Brain microvascular endothelial cell (primary cell): ENCODE results near the gene POGZ.

Experiments used
- DNase-seq: peaks from one replicate; pipeline ENCODE4 v3.0.0-alpha.2; 2020
- H3K27ac ChIP-seq: fragments of 250-450 bp; sonication (Bioruptor Pico); 2 replicates; pipeline ENCODE4 v1.5.1; 2020; ENCODE audit warnings: mild to moderate bottlenecking, moderate library complexity
- H3K27me3 ChIP-seq: fragments of 250-450 bp; sonication (Bioruptor Pico); replicated peaks from 2 replicates; pipeline ENCODE4 v1.5.1; 2020; ENCODE audit warnings: mild to moderate bottlenecking
- H3K36me3 ChIP-seq: fragments of 250-450 bp; sonication (Bioruptor Pico); replicated peaks from 2 replicates; pipeline ENCODE4 v1.5.1; 2020; ENCODE audit warnings: mild to moderate bottlenecking
- H3K4me3 ChIP-seq: 2 replicates; pipeline ENCODE4 v1.5.1; 2011; ENCODE audit warnings: low read depth, mild to moderate bottlenecking, control low read depth, low read length, moderate library complexity
- CTCF ChIP-seq: IDR thresholded peaks from 2 replicates; pipeline ENCODE4 v1.5.1; 2011; ENCODE audit warnings: low read depth, mild to moderate bottlenecking, moderate library complexity, low read length, control low read depth, inconsistent platforms; ENCODE audit errors: missing control alignments
- in situ Hi-C: cut with HindIII; loops from 2 replicates; pipeline ENCODE4 v1.10.0; 2017; ENCODE audit warnings: low sequenced_read_pairs, low pct_ligation_motif_present

POGZ gene

GRCh38 chr1:151371370-151372057 is 87.8 kb downstream of the POGZ start:
- Histone ChIP-seq H3K4me3 (no peak overlapping the region), H3K27ac (no peak overlapping the region), H3K36me3 (no peaks in the 10 kb centered on the region), H3K27me3 (no peaks in the 10 kb centered on the region)
- in situ Hi-C loops = no loop called here
- no peak for TF ChIP-seq CTCF
- no peak for DNase-seq

GRCh38 chr1:151370211-151370911 is 88.9 kb downstream of the POGZ start:
- Histone ChIP-seq H3K27ac (no peak overlapping the region), H3K4me3 (no peak overlapping the region), H3K36me3 (no peaks in the 10 kb centered on the region), H3K27me3 (no peaks in the 10 kb centered on the region)
- no peak for TF ChIP-seq CTCF
- in situ Hi-C loops = no loop called here
- no peak for DNase-seq

- TF ChIP-seq CTCF = no peak
- no peak overlapping the region for H3K4me3 ChIP-seq
- H3K36me3 ChIP-seq = no peaks in the 10 kb centered on the region
- H3K27ac ChIP-seq = no peak overlapping the region
- H3K27me3 ChIP-seq = no peaks in the 10 kb centered on the region
- in situ Hi-C loops = no loop called here
- DNase-seq = no peak
Measured at GRCh38 chr1:151369621-151370048, 89.7 kb downstream of the POGZ start.

- Histone ChIP-seq H3K27me3 (no peaks in the 10 kb centered on the region), H3K27ac (no peak overlapping the region), H3K36me3 (no peaks in the 10 kb centered on the region), H3K4me3 (no peak overlapping the region)
- DNase-seq = no peak
- in situ Hi-C loops = no loop called here
- no peak for TF ChIP-seq CTCF
Measured at GRCh38 chr1:151369302-151369610, 90.0 kb downstream of the POGZ start.

- Histone ChIP-seq H3K27me3 (no peaks in the 10 kb centered on the region), H3K27ac (no peak overlapping the region), H3K36me3 (no peaks in the 10 kb centered on the region), H3K4me3 (no peak overlapping the region)
- in situ Hi-C loops = no loop called here
- no peak for TF ChIP-seq CTCF
- no peak for DNase-seq
Measured at GRCh38 chr1:151368393-151369301, 90.6 kb downstream of the POGZ start.
